NT2/D1 (cell line): ENCODE results near the gene CARS2.
A peak's percentile ranks its signal among the peaks of the same experiment; 100 is the strongest.

Experiments used
- DNase-seq: peaks from one replicate; pipeline ENCODE4 v3.0.0-alpha.2; 2011; ENCODE audit warnings: low read depth, low spot score
- H3K27me3 ChIP-seq: 2 replicates; pipeline ENCODE4 v1.6.0; 2011; ENCODE audit warnings: mild to moderate bottlenecking; ENCODE audit not compliant: insufficient read length, insufficient read depth
- H3K36me3 ChIP-seq: 2 replicates; pipeline ENCODE4 v1.6.1; 2011; ENCODE audit warnings: mild to moderate bottlenecking, low read length, mixed read lengths; ENCODE audit not compliant: insufficient read depth, insufficient read length
- H3K4me1 ChIP-seq: 2 replicates; pipeline ENCODE4 v1.5.1; 2011; ENCODE audit not compliant: insufficient read depth, insufficient read length
- H3K4me3 ChIP-seq: 2 replicates; pipeline ENCODE4 v1.5.1; 2011; ENCODE audit warnings: low read depth; ENCODE audit not compliant: insufficient read length
- H3K9ac ChIP-seq: 2 replicates; pipeline ENCODE4 v1.6.0; 2011; ENCODE audit warnings: low read depth; ENCODE audit not compliant: insufficient read length
- H3K9me3 ChIP-seq: 2 replicates; pipeline ENCODE4 v1.5.1; 2011; ENCODE audit warnings: mild to moderate bottlenecking, low read length; ENCODE audit not compliant: insufficient read depth
- SUZ12 ChIP-seq: IDR thresholded peaks from 2 replicates; pipeline ENCODE4 v1.6.1; 2011; ENCODE audit not compliant: insufficient read length, insufficient read depth; ENCODE audit errors: extremely low read depth
- YY1 ChIP-seq: IDR thresholded peaks from 2 replicates; pipeline ENCODE4 v1.6.1; 2011; ENCODE audit not compliant: insufficient read length, insufficient read depth
- ZNF274 ChIP-seq: IDR thresholded peaks from 2 replicates; pipeline ENCODE4 v1.6.1; 2011; ENCODE audit warnings: mild to moderate bottlenecking, low read depth, low read length

The CARS2 gene

GRCh38 chr13:110685305-110686020 lies 20.5 kb downstream of the CARS2 start:
- no peaks in the 10 kb centered on the region for H3K4me1 ChIP-seq
- H3K9me3 ChIP-seq = no peaks in the 10 kb centered on the region
- H3K36me3 ChIP-seq = peaks cover 67% of the 10 kb centered on the region
- no peak for TF ChIP-seq ZNF274
- TF ChIP-seq SUZ12 = no peak
- TF ChIP-seq YY1 = no peak
- no peak overlapping the region for H3K4me3 ChIP-seq
- no peak for DNase-seq
- H3K9ac ChIP-seq = no peak overlapping the region
- H3K27me3 ChIP-seq = no peaks in the 10 kb centered on the region

DNA sequence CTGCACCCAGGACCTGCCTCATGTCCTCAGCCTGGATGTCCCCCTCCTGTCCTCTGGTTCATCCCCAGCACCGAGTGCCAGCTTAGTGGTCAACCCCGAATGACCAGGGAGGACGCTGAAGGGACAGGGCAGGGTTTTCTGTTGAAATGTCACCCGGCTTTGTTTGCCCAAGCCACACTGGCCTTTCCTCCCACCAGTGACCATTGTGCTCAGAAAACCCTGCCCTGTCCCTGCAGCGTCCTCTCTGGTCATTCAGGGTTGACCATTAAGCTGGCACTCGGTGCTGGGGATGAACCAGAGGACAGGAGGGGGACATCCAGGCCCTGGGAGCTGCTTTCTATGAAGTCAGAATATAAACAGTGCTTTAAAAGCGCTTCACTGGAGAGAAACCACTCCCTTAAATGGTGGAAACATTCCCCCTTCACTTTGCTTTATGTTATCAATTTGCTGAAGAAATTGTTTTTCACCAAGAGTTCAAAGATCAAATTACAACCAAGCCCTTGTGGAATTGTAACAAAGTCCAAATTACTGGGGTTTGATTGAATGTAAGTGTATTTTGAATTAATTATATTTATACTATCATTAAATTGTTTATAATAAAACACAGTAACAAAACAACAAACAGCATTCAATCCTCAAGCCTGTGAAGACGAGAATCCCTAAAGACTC lies 21.4 kb downstream of the CARS2 start:
- DNase-seq = no peak
- H3K36me3 ChIP-seq = peaks cover 68% of the 10 kb centered on the region

GRCh38 chr13:110683921-110684320 lies 22.0 kb downstream of the CARS2 start:
- no peak overlapping the region for H3K4me3 ChIP-seq
- DNase-seq = no peak
- no peaks in the 10 kb centered on the region for H3K9me3 ChIP-seq
- H3K9ac ChIP-seq = no peak overlapping the region
- no peak for TF ChIP-seq YY1
- TF ChIP-seq ZNF274 = no peak
- TF ChIP-seq SUZ12 = no peak
- H3K36me3 ChIP-seq = peaks cover 67% of the 10 kb centered on the region
- H3K27me3 ChIP-seq = no peaks in the 10 kb centered on the region
- no peaks in the 10 kb centered on the region for H3K4me1 ChIP-seq

More for the DNA sequence above, 21.4 kb downstream of the CARS2 start:
- no peaks in the 10 kb centered on the region for H3K4me1 ChIP-seq
- no peaks in the 10 kb centered on the region for H3K9me3 ChIP-seq
- no peak overlapping the region for H3K4me3 ChIP-seq
- TF ChIP-seq ZNF274 (no peak), SUZ12 (no peak), YY1 (no peak)
- no peak overlapping the region for H3K9ac ChIP-seq
- no peaks in the 10 kb centered on the region for H3K27me3 ChIP-seq

- Histone ChIP-seq H3K9me3 (no peaks in the 10 kb centered on the region), H3K4me1 (no peaks in the 10 kb centered on the region), H3K4me3 (no peak overlapping the region), H3K27me3 (no peaks in the 10 kb centered on the region), H3K9ac (no peak overlapping the region), H3K36me3 (peaks cover 72% of the 10 kb centered on the region)
- TF ChIP-seq YY1 = no peak
- TF ChIP-seq ZNF274 = no peak
- TF ChIP-seq SUZ12 = no peak
- DNase-seq = no peak
Observed at GRCh38 chr13:110683203-110683883, 22.6 kb downstream of the CARS2 start.

- H3K27me3 ChIP-seq = no peaks in the 10 kb centered on the region
- H3K9ac ChIP-seq = no peak overlapping the region
- no peak for TF ChIP-seq ZNF274
- no peak for TF ChIP-seq YY1
- TF ChIP-seq SUZ12 = no peak
- H3K36me3 ChIP-seq = peaks cover 72% of the 10 kb centered on the region
- H3K9me3 ChIP-seq = no peaks in the 10 kb centered on the region
- H3K4me1 ChIP-seq = no peaks in the 10 kb centered on the region
- DNase-seq = no peak
- no peak overlapping the region for H3K4me3 ChIP-seq
Observed at GRCh38 chr13:110682746-110683145, 23.2 kb downstream of the CARS2 start.

- Histone ChIP-seq H3K36me3 (peaks cover 69% of the 10 kb centered on the region), H3K27me3 (no peaks in the 10 kb centered on the region), H3K9ac (no peak overlapping the region), H3K4me1 (no peaks in the 10 kb centered on the region), H3K9me3 (no peaks in the 10 kb centered on the region), H3K4me3 (no peak overlapping the region)
- DNase-seq = no peak
- TF ChIP-seq SUZ12 (no peak), YY1 (no peak), ZNF274 (no peak)
Observed at GRCh38 chr13:110681868-110682550, 23.9 kb downstream of the CARS2 start.

- no peak for TF ChIP-seq ZNF274
- no peak for TF ChIP-seq YY1
- no peak for TF ChIP-seq SUZ12
Observed at GRCh38 chr13:110680852-110681251, 25.1 kb downstream of the CARS2 start.

More at GRCh38 chr13:110680852-110681251, 25.1 kb downstream of the CARS2 start:
- peak; percentile 27 for DNase-seq
- Histone ChIP-seq H3K9ac (no peak overlapping the region), H3K27me3 (no peaks in the 10 kb centered on the region), H3K4me1 (no peaks in the 10 kb centered on the region), H3K4me3 (no peak overlapping the region), H3K9me3 (no peaks in the 10 kb centered on the region), H3K36me3 (peaks cover 72% of the 10 kb centered on the region)
